ENCODE measurements around the gene GSN. TPM values are rescaled to one million over a fixed set of nuclear protein-coding genes. Genes with fewer than 3 reads are reported as not detected.

Gene GSN
- total and polyA plus RNA-seq, 2 of the 13 experiments (the other 11 are each of a cell fraction or from before 2014, with no cell fraction given) = 294 to 307 TPM

DNA sequence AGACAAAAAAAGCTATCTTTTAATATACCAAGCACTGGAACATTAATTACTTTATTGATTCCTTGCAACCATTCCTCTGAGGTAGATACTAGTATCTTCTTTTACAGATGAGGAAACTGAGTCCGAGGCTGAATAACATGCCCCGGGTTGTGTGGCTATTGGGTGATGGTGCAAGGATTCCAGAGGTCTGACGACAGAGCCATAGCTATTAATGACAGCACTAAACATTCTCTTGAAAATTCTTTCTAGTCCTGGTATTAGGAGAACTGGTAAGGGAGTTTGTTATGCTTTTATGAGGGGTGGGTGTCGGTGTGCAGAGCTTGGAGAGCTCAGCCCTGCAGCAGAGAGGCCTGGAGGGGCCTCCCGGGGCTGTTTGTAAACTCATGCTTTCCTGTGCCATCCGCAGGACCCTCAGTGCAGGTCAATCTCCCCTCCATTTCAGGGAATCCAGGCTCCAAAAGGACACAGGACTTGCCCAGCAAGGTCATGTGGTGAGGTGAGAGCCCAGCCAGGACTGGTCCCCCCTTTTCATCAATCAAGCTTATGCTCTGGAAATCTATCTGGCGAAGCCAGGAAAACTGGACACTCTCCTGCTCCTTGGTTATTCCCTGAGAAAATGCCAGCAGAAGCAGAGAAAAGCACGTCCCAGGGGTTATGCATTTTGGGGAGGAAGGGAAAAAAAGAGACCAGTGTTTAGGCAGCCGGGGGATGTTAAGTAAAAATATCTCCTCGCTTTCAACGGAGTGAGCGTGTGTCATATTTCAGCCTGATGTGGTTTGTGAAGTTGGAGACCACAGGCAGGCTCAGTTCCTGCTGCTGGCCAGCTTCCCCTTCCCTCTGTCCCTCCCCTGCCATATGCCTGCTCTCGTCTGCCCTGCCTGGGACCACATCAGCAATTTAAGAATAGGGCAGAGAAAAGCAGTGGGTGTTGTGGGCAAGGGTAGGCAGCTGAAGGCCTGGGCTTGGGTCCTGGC is 3.7 kb downstream of the GSN start:
- POLR2A ChIA-PET = no interaction called here
- in situ Hi-C loops (cut with HindIII; ENCODE audit: extremely low pct_ligation_motif_present, low pct_unique_long_range_greater_than_20kb) = no loop called here
- peaks cover 34% of the 10 kb centered on the region for H3K4me1 ChIP-seq (ENCODE audit: insufficient read depth, low read length)
- BruUV-seq (replicated peaks) = no TSS peak
- H3K4me2 ChIP-seq (ENCODE audit: low read depth, low read length) = no peak overlapping the region
- no peaks in the 10 kb centered on the region for H3K9me3 ChIP-seq (ENCODE audit: low read length)
- 73% methylated on average over 11 of the region's 13 CpGs for WGBS (ENCODE audit: low lambda C conversion rate)
- H3K9ac ChIP-seq (ENCODE audit: insufficient read depth, low read depth, low read length) = no peak overlapping the region
- CTCF ChIA-PET (ENCODE audit: low intra/inter-chr PET ratio, low total read pairs) = no interaction called here
- intact Hi-C loops (cut with micrococcal nuclease; ENCODE audit: unreplicated experiment) = no loop called here
- H3K27me3 ChIP-seq (ENCODE audit: control insufficient read depth in 1 of 2, insufficient read depth in 2 of 2, low read length in 2 of 2) = peaks cover 0 to 11% of the 10 kb centered on the region in 2 experiments; a peak in 3 of 5 replicates
- no peak overlapping the region for H3K27ac ChIP-seq (ENCODE audit: extremely low read length, insufficient read depth, low read length)
- H4K20me1 ChIP-seq (ENCODE audit: insufficient read depth, low read length) = no peaks in the 10 kb centered on the region
- no peaks in the 10 kb centered on the region for H3K79me2 ChIP-seq (ENCODE audit: insufficient read depth, low read length)
- H2AFZ ChIP-seq (ENCODE audit: low read length) = no peak overlapping the region
- H3K4me3 ChIP-seq (replicated peaks in 1 of 3; ENCODE audit: insufficient read depth in 1 of 3, low read depth in 2 of 3, low read length in 3 of 3) = no peak overlapping the region
- ATAC-seq = no peak
- H3K36me3 ChIP-seq (replicated peaks in 1 of 2; ENCODE audit: control insufficient read depth in 1 of 2, insufficient read depth in 2 of 2, low read length in 2 of 2) = no peaks in the 10 kb centered on the region
- DNase-seq (ENCODE audit: low spot score) = no peak
- TF ChIP-seq SPEN (CRISPR knock-in tag; IDR thresholded peaks at IDR 0.05; ENCODE audit: low read depth) = no peak
- no peak for TF ChIP-seq ZNF33A (CRISPR knock-in tag; IDR thresholded peaks at IDR 0.05; ENCODE audit: borderline replicate concordance)
- FAIRE-seq = no peak

GRCh38 chr9:121272401-121272948 is 4.5 kb downstream of the GSN start:
- Histone ChIP-seq H3K79me2 (ENCODE audit: insufficient read depth, low read length) (no peaks in the 10 kb centered on the region), H3K36me3 (replicated peaks in 1 of 2; ENCODE audit: control insufficient read depth in 1 of 2, insufficient read depth in 2 of 2, low read length in 2 of 2) (no peaks in the 10 kb centered on the region), H3K4me3 (replicated peaks in 1 of 3; ENCODE audit: insufficient read depth in 1 of 3, low read depth in 2 of 3, low read length in 3 of 3) (no peak overlapping the region), H3K4me1 (ENCODE audit: insufficient read depth, low read length) (peaks cover 29% of the 10 kb centered on the region), H4K20me1 (ENCODE audit: insufficient read depth, low read length) (no peaks in the 10 kb centered on the region), H3K9ac (ENCODE audit: insufficient read depth, low read depth, low read length) (no peak overlapping the region), H3K27ac (ENCODE audit: extremely low read length, insufficient read depth, low read length) (no peak overlapping the region), H2AFZ (ENCODE audit: low read length) (no peak overlapping the region), H3K9me3 (ENCODE audit: low read length) (no peaks in the 10 kb centered on the region), H3K4me2 (ENCODE audit: low read depth, low read length) (no peak overlapping the region), H3K27me3 (ENCODE audit: control insufficient read depth in 1 of 2, insufficient read depth in 2 of 2, low read length in 2 of 2) (peaks cover 0 to 3% of the 10 kb centered on the region in 2 experiments; a peak in 2 of 5 replicates)
- ATAC-seq (no peak), FAIRE-seq (no peak), DNase-seq (ENCODE audit: low spot score) (no peak)
- ChIA-PET CTCF (ENCODE audit: low intra/inter-chr PET ratio, low total read pairs) (no interaction called here), POLR2A (no interaction called here)
- 72% methylated on average over 6 of the region's 6 CpGs for WGBS (ENCODE audit: low lambda C conversion rate)
- TF ChIP-seq ZNF629 (CRISPR knock-in tag; conservative IDR thresholded peaks at IDR 0.05) (peak; percentile 70), CAMTA2 (CRISPR knock-in tag; IDR thresholded peaks at IDR 0.05; ENCODE audit: borderline replicate concordance) (no peak)
- intact Hi-C loops (cut with micrococcal nuclease; ENCODE audit: unreplicated experiment) (no loop called here), in situ Hi-C loops (cut with HindIII; ENCODE audit: extremely low pct_ligation_motif_present, low pct_unique_long_range_greater_than_20kb) (no loop called here)
- no TSS peak for BruUV-seq (replicated peaks)

Measured in HepG2 (cell line).